Trophoblast cell (in vitro differentiated cells and primary cell): ENCODE data around the gene TAOK1.
A peak's percentile ranks its signal among the peaks of the same experiment; 100 is the strongest.

ENCODE experiments used
- DNase-seq, 2 donors: peaks; one replicate each; pipeline ENCODE4 v3.0.0-alpha.2; 2016
- H2AFZ ChIP-seq: 2 replicates; pipeline ENCODE4 v1.6.1; 2013; ENCODE audit warnings: low read length, moderate library complexity, mild to moderate bottlenecking; ENCODE audit not compliant: insufficient read depth, poor library complexity
- H2AK5ac ChIP-seq: 2 replicates; pipeline ENCODE4 v1.6.1; 2013; ENCODE audit warnings: mild to moderate bottlenecking, low read length
- H2BK120ac ChIP-seq: 2 replicates; pipeline ENCODE4 v1.6.1; 2013; ENCODE audit warnings: low read length, mild to moderate bottlenecking, moderate library complexity; ENCODE audit not compliant: insufficient read depth, poor library complexity
- H2BK12ac ChIP-seq: 2 replicates; pipeline ENCODE4 v1.6.1; 2013; ENCODE audit warnings: mild to moderate bottlenecking, low read length, moderate library complexity
- H2BK5ac ChIP-seq: 2 replicates; pipeline ENCODE4 v1.6.1; 2013; ENCODE audit warnings: low read length, low read depth, moderate library complexity, mild to moderate bottlenecking; ENCODE audit not compliant: poor library complexity
- H3K14ac ChIP-seq: 2 replicates; pipeline ENCODE4 v1.6.1; 2013; ENCODE audit warnings: mild to moderate bottlenecking, low read length
- H3K18ac ChIP-seq: 2 replicates; pipeline ENCODE4 v1.6.1; 2013; ENCODE audit warnings: mild to moderate bottlenecking, low read length
- H3K23ac ChIP-seq: 2 replicates; pipeline ENCODE4 v1.6.1; 2013; ENCODE audit warnings: low read length
- H3K27ac ChIP-seq: 2 replicates; pipeline ENCODE4 v1.5.1; 2013; ENCODE audit warnings: low read depth, mild to moderate bottlenecking, inconsistent platforms, low read length, moderate library complexity
- H3K27me3 ChIP-seq: 2 replicates; pipeline ENCODE4 v1.6.1; 2013; ENCODE audit warnings: inconsistent platforms, mild to moderate bottlenecking, low read length, moderate library complexity; ENCODE audit not compliant: insufficient read depth
- H3K36me3 ChIP-seq, 2 experiments: 1 replicate in 1 of 2; 2 replicates in 1 of 2; pipeline ENCODE4 v1.6.1; 2013; ENCODE audit warnings: low read length in 2 of 2, mild to moderate bottlenecking in 2 of 2, moderate library complexity in 1 of 2; ENCODE audit not compliant: insufficient read depth in 2 of 2, control insufficient read depth in 1 of 2
- H3K4ac ChIP-seq: 2 replicates; pipeline ENCODE4 v1.6.1; 2013; ENCODE audit warnings: low read depth, mild to moderate bottlenecking, low read length, moderate library complexity
- H3K4me1 ChIP-seq, 2 experiments: 1 replicate in 1 of 2; 2 replicates in 1 of 2; pipeline ENCODE4 v1.6.1; 2013; ENCODE audit warnings: low read length in 2 of 2, mild to moderate bottlenecking in 2 of 2, moderate library complexity in 1 of 2; ENCODE audit not compliant: insufficient read depth in 2 of 2, control insufficient read depth in 1 of 2
- H3K4me2 ChIP-seq: 2 replicates; pipeline ENCODE4 v1.6.1; 2013; ENCODE audit warnings: inconsistent platforms, mild to moderate bottlenecking, low read length, moderate library complexity
- H3K4me3 ChIP-seq: 2 replicates; pipeline ENCODE4 v1.5.1; 2013; ENCODE audit warnings: mild to moderate bottlenecking, low read depth, low read length, inconsistent platforms
- H3K79me1 ChIP-seq: one replicate; pipeline ENCODE4 v1.6.1; 2013; ENCODE audit warnings: low read length
- H3K79me2 ChIP-seq: 2 replicates; pipeline ENCODE4 v1.6.1; 2013; ENCODE audit warnings: low read length, mild to moderate bottlenecking; ENCODE audit not compliant: control insufficient read depth, insufficient read depth, poor library complexity
- H3K9ac ChIP-seq: 2 replicates; pipeline ENCODE4 v1.6.1; 2013; ENCODE audit warnings: mild to moderate bottlenecking, low read length
- H3K9me3 ChIP-seq: 2 replicates; pipeline ENCODE4 v1.6.1; 2013; ENCODE audit warnings: low read depth, mild to moderate bottlenecking, control low read depth, inconsistent platforms, low read length; ENCODE audit not compliant: insufficient read depth
- H4K12ac ChIP-seq: 2 replicates; pipeline ENCODE4 v1.6.1; 2013; ENCODE audit warnings: low read depth, mild to moderate bottlenecking, low read length, moderate library complexity
- H4K8ac ChIP-seq: 2 replicates; pipeline ENCODE4 v1.6.1; 2013; ENCODE audit warnings: low read depth, mild to moderate bottlenecking, low read length, moderate library complexity
- H4K91ac ChIP-seq: one replicate; pipeline ENCODE4 v1.6.1; 2013; ENCODE audit warnings: low read depth, mild to moderate bottlenecking, low read length, moderate library complexity
- WGBS: extraction: QIAGEN DNeasy Blood & Tissue Kit; methylation state at CpG from one replicate; pipeline ENCODE4 v1.1.7; 2013; ENCODE audit warnings: missing lambda C conversion rate; ENCODE audit not compliant: insufficient read length, insufficient coverage; ENCODE audit errors: extremely low coverage; 5-methylcytosine and 5-hydroxymethylcytosine counted together

Gene TAOK1

DNA sequence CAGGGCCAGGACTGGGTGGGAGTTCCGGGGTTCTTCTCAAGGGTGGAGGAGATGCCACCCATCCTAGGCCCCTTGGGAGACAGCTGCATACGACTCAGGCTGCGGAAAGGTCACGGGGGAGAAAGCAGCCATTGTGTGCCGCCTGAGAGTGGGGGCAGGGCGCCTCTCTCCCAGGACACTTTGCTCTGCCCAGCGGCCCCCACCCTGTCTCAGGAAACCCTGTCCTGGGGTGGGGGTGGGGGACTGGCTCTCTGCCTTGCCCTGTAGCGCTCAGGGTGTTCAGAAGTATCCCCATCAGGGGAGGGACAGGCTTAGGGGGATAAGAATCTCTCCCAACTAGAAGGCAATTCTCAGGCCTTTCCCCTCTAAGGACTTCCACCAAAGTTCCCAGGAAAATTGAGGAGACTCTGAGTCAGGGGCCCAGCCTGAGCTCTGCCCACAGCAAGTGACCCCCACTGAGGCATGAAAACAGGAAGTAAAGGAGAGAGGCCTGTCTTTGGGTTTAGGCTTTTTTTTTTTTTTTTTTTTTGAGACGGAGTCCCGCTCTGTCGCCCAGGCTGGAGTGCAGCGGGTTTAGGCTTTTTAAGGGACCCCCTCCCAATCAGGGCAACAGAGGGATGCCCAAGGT is 194.4 kb downstream of the TAOK1 start:
- H4K12ac ChIP-seq = no peak overlapping the region
- no peak overlapping the region for H4K8ac ChIP-seq
- H2BK12ac ChIP-seq = no peak overlapping the region
- H3K79me1 ChIP-seq = peaks cover 2% of the 10 kb centered on the region
- no peak overlapping the region for H3K9ac ChIP-seq
- H3K79me2 ChIP-seq = peaks cover 8% of the 10 kb centered on the region
- H3K14ac ChIP-seq = no peak overlapping the region
- no peak overlapping the region for H3K23ac ChIP-seq
- H2BK120ac ChIP-seq = no peak overlapping the region
- H3K9me3 ChIP-seq = no peaks in the 10 kb centered on the region
- H3K27me3 ChIP-seq = no peaks in the 10 kb centered on the region
- H3K27ac ChIP-seq = no peak overlapping the region
- H2AFZ ChIP-seq = no peak overlapping the region
- peaks cover 11 to 16% of the 10 kb centered on the region in 2 experiments for H3K4me1 ChIP-seq
- H3K4ac ChIP-seq = no peak overlapping the region
- H4K91ac ChIP-seq = no peak overlapping the region
- no peak for DNase-seq
- no peak overlapping the region for H3K4me2 ChIP-seq
- no peak overlapping the region for H2AK5ac ChIP-seq
- WGBS = no CpG with 5 or more reads among the region's 12 CpGs
- H3K4me3 ChIP-seq = no peak overlapping the region
- no peak overlapping the region for H2BK5ac ChIP-seq
- H3K36me3 ChIP-seq = peaks cover 24 to 31% of the 10 kb centered on the region in 2 experiments
- H3K18ac ChIP-seq = no peak overlapping the region

DNA sequence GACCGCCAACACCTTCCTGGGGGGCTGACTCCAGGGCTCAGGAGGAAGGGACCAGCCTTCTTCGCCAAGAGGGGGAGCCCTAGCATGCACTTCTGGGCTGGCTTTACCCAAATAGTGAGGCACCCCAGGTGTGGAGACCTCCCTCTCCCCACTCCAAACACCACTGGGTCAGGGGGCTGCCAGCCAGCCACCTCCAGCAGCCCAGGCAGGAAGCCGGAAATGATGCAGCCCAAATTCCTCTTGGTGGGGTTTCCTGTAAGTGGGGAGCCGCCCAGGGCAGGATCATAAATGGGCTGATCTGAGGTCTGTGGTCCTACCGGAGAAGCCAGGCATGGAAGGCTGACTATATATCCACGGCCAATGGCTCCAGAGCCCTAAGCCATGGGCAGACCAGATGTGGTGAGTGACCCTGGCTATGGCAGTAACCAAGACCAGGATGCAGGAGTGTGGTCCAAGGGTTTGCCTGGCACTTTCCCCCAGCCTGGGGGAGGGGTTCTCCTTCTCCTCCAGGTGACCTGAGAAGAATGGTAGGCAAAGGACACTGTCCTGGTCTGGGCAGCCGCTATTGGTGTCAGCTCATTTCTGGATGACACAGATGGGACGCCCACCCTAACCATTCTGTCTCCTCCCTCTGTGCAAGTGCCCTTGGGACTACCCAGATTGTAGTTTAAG is 195.1 kb downstream of the TAOK1 start:
- peaks cover 15 to 21% of the 10 kb centered on the region in 2 experiments for H3K4me1 ChIP-seq
- H4K12ac ChIP-seq = no peak overlapping the region
- no peak overlapping the region for H3K4me2 ChIP-seq
- H2AFZ ChIP-seq = no peak overlapping the region
- peaks cover 24 to 25% of the 10 kb centered on the region in 2 experiments for H3K36me3 ChIP-seq
- H2AK5ac ChIP-seq = no peak overlapping the region
- no peak overlapping the region for H3K9ac ChIP-seq
- no peak overlapping the region for H3K4me3 ChIP-seq
- peaks cover 9% of the 10 kb centered on the region for H3K79me2 ChIP-seq
- no peak overlapping the region for H3K14ac ChIP-seq
- H4K8ac ChIP-seq = no peak overlapping the region
- H3K27ac ChIP-seq = no peak overlapping the region
- no peak overlapping the region for H3K23ac ChIP-seq
- no peak overlapping the region for H3K18ac ChIP-seq
- H3K4ac ChIP-seq = no peak overlapping the region
- peaks cover 5% of the 10 kb centered on the region for H3K79me1 ChIP-seq
- no peak overlapping the region for H2BK5ac ChIP-seq
- H4K91ac ChIP-seq = no peak overlapping the region
- H2BK12ac ChIP-seq = no peak overlapping the region
- H3K9me3 ChIP-seq = no peaks in the 10 kb centered on the region
- no CpG with 5 or more reads among the region's 8 CpGs for WGBS
- no peaks in the 10 kb centered on the region for H3K27me3 ChIP-seq
- DNase-seq = no peak
- H2BK120ac ChIP-seq = no peak overlapping the region

DNA sequence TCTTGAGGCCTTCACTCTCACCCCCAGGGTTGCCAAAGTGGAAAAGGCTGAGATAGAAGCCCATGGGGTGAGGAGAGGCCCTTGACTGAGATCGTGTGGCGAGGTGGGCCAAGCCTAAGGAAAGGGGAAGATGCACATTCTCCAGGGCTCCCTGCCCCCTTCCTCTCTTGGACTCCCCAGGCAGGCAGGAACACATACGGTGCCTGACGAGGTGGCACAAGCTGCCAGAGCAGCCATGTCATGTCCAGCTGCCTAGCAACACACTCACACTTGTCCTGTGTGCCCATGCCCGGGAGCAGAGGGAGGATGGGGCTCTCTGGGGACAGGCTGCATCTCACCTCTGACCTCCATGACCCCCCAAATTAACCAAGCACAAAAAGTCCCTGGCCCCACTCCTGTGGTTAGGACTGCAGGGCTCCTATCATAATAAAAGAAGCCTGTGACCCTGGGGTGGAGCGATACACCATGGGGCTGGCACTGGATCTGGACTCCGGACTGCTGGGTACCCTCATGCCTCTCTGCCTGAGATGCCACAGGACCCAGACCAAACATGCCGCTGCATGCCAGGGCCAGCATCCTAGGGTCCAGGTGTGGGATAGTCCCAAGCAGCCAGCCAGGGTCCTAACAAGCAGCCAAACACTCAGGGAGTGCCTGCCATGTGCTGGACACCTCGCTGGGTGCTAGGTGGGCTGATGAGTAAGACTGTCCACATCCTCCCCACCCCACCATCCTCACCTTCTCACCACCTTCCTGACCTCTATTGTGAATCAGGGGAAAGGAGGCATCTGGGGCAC is 196.7 kb downstream of the TAOK1 start:
- Histone ChIP-seq H3K4ac (no peak overlapping the region), H4K91ac (no peak overlapping the region), H3K9me3 (no peaks in the 10 kb centered on the region), H3K36me3 (peaks cover 14 to 15% of the 10 kb centered on the region in 2 experiments), H3K9ac (no peak overlapping the region), H2AK5ac (no peak overlapping the region), H3K4me1 (peaks cover 24 to 31% of the 10 kb centered on the region in 2 experiments), H3K79me1 (peaks cover 7% of the 10 kb centered on the region), H3K4me2 (no peak overlapping the region), H2AFZ (no peak overlapping the region), H2BK12ac (no peak overlapping the region), H3K79me2 (peaks cover 9% of the 10 kb centered on the region), H3K23ac (no peak overlapping the region), H4K12ac (no peak overlapping the region), H3K14ac (no peak overlapping the region), H4K8ac (no peak overlapping the region), H3K18ac (peak overlapping the region; percentile 15), H2BK120ac (no peak overlapping the region), H3K27me3 (no peaks in the 10 kb centered on the region), H3K27ac (no peak overlapping the region), H2BK5ac (no peak overlapping the region), H3K4me3 (peak overlapping the region; percentile 3)
- no peak for DNase-seq
- WGBS = no CpG with 5 or more reads among the region's 9 CpGs

DNA sequence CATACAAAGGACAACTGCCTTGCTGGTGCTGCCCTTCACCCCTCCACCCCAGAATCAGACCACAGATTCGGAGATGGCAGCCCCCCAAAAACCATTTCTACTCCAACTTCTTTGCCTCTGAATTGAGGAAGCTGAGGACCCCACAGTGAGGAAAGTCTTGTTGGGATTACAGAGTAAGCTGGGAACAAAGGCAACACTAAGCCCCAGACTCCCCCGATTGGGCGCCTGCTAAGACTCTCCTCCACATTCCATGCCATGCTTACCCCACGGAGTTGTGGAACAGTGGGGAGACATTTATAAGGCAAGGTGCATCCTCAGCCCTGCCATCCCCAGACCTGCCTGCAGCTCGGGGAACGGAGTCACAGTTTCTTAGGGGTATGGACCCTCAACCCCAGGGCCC is 197.4 kb downstream of the TAOK1 start:
- H2BK5ac ChIP-seq = no peak overlapping the region
- H2AK5ac ChIP-seq = no peak overlapping the region
- H2BK120ac ChIP-seq = no peak overlapping the region
- H3K9me3 ChIP-seq = no peaks in the 10 kb centered on the region
- no peak overlapping the region for H3K27ac ChIP-seq
- H4K91ac ChIP-seq = no peak overlapping the region
- peaks cover 9% of the 10 kb centered on the region for H3K79me2 ChIP-seq
- H3K18ac ChIP-seq = no peak overlapping the region
- no CpG with 5 or more reads among the region's 6 CpGs for WGBS
- no peak overlapping the region for H4K12ac ChIP-seq
- H3K23ac ChIP-seq = no peak overlapping the region
- H2BK12ac ChIP-seq = no peak overlapping the region
- H2AFZ ChIP-seq = no peak overlapping the region
- H3K9ac ChIP-seq = no peak overlapping the region
- no peak overlapping the region for H3K4me3 ChIP-seq
- H3K36me3 ChIP-seq = peaks cover 8% of the 10 kb centered on the region in 2 experiments
- H3K79me1 ChIP-seq = peaks cover 7% of the 10 kb centered on the region
- H3K14ac ChIP-seq = no peak overlapping the region
- no peaks in the 10 kb centered on the region for H3K27me3 ChIP-seq
- no peak overlapping the region for H3K4me2 ChIP-seq
- DNase-seq = no peak
- peaks cover 31 to 36% of the 10 kb centered on the region in 2 experiments for H3K4me1 ChIP-seq
- H3K4ac ChIP-seq = no peak overlapping the region
- no peak overlapping the region for H4K8ac ChIP-seq
